RCC 7860 (cell line): ENCODE results near the gene SAMD5.
"Not testable (repeated sequence)": the region's sequence is repeated elsewhere in the genome, so short reads cannot be mapped to it uniquely, and the experiment has no call there.

Source experiments
- DNase-seq: peaks from one replicate; pipeline ENCODE4 v3.0.0-alpha.2; 2015; ENCODE audit warnings: low spot score
- FAIRE-seq: peaks from 2 replicates; lab custom pipeline; 2012; peaks lifted over from hg19 to GRCh38; lab: Jason Lieb, UNC

The SAMD5 gene

GRCh38 chr6:147527197-147527596 is 18.7 kb downstream of the SAMD5 start:
- FAIRE-seq = no peak
- DNase-seq = no peak

- DNase-seq = no peak
- FAIRE-seq = no peak
Measured at GRCh38 chr6:147528511-147529145, 20.1 kb downstream of the SAMD5 start.

GRCh38 chr6:147530132-147531060 is 21.9 kb downstream of the SAMD5 start:
- DNase-seq (peak; percentile 9), FAIRE-seq (no peak)

GRCh38 chr6:147531321-147531720 is 22.8 kb downstream of the SAMD5 start:
- FAIRE-seq (no peak), DNase-seq (no peak)

GRCh38 chr6:147534116-147534860 is 25.8 kb downstream of the SAMD5 start:
- no peak for FAIRE-seq

GRCh38 chr6:147538821-147539220 is 30.3 kb downstream of the SAMD5 start:
- FAIRE-seq (no peak), DNase-seq (no peak)

More at GRCh38 chr6:147534116-147534860, 25.8 kb downstream of the SAMD5 start:
- no peak for DNase-seq

GRCh38 chr6:147540075-147540474 is 31.6 kb downstream of the SAMD5 start:
- FAIRE-seq (no peak), DNase-seq (no peak)

- DNase-seq, FAIRE-seq: not testable (repeated sequence)
Measured at GRCh38 chr6:147542436-147542835, 33.9 kb downstream of the SAMD5 start.

- no peak for FAIRE-seq
Measured at GRCh38 chr6:147544420-147544819, 35.9 kb downstream of the SAMD5 start.

GRCh38 chr6:147546501-147547368 is 38.2 kb downstream of the SAMD5 start:
- FAIRE-seq (no peak), DNase-seq (no peak)

More at GRCh38 chr6:147544420-147544819, 35.9 kb downstream of the SAMD5 start:
- DNase-seq = no peak

- no peak for DNase-seq
- FAIRE-seq = no peak
Measured at GRCh38 chr6:147547369-147547902, 38.9 kb downstream of the SAMD5 start.

- FAIRE-seq (no peak), DNase-seq (no peak)
Measured at GRCh38 chr6:147548921-147549475, 40.5 kb downstream of the SAMD5 start.

GRCh38 chr6:147549531-147549930 is 41.0 kb downstream of the SAMD5 start:
- DNase-seq (no peak), FAIRE-seq (no peak)

GRCh38 chr6:147551976-147552375 is 43.5 kb downstream of the SAMD5 start:
- DNase-seq (no peak), FAIRE-seq (no peak)

- DNase-seq = no peak
- FAIRE-seq = no peak
Measured at GRCh38 chr6:147553099-147553498, 44.6 kb downstream of the SAMD5 start.

- DNase-seq = no peak
Measured at GRCh38 chr6:147554281-147554680, 45.8 kb downstream of the SAMD5 start.

GRCh38 chr6:147559006-147559405 is 50.5 kb downstream of the SAMD5 start:
- FAIRE-seq (no peak), DNase-seq (no peak)

More at GRCh38 chr6:147554281-147554680, 45.8 kb downstream of the SAMD5 start:
- FAIRE-seq = no peak

GRCh38 chr6:147560670-147561069 is 52.2 kb downstream of the SAMD5 start:
- no peak for FAIRE-seq
- no peak for DNase-seq

- FAIRE-seq = no peak
- no peak for DNase-seq
Measured at GRCh38 chr6:147561726-147562125, 53.2 kb downstream of the SAMD5 start.

GRCh38 chr6:147563472-147563871 is 55.0 kb downstream of the SAMD5 start:
- FAIRE-seq = no peak
- DNase-seq = no peak
